Putamen (tissue), 1 donor: ENCODE results near the gene PHLDA2.

Source experiments
- DNase-seq: peaks from one replicate; pipeline ENCODE4 v3.0.0-alpha.2; 2016; ENCODE audit warnings: low spot score

PHLDA2 gene

GRCh38 chr11:2897048-2897447 lies 32.2 kb downstream of the PHLDA2 start:
- DNase-seq = no peak

GRCh38 chr11:2896047-2896446 lies 33.2 kb downstream of the PHLDA2 start:
- DNase-seq = no peak

- DNase-seq = no peak
Observed at GRCh38 chr11:2893935-2894334, 35.3 kb downstream of the PHLDA2 start.

GRCh38 chr11:2892967-2893528 lies 36.2 kb downstream of the PHLDA2 start:
- no peak for DNase-seq

GRCh38 chr11:2892215-2892966 lies 36.8 kb downstream of the PHLDA2 start:
- DNase-seq = no peak

GRCh38 chr11:2891326-2892214 lies 37.6 kb downstream of the PHLDA2 start:
- DNase-seq = no peak

GRCh38 chr11:2890466-2891294 lies 38.5 kb downstream of the PHLDA2 start:
- DNase-seq = no peak

- DNase-seq = no peak
Observed at GRCh38 chr11:2889362-2890273, 39.6 kb downstream of the PHLDA2 start.

- DNase-seq = peak; percentile 77
Observed at GRCh38 chr11:2888266-2888968, 40.8 kb downstream of the PHLDA2 start.

GRCh38 chr11:2887515-2888195 lies 41.6 kb downstream of the PHLDA2 start:
- DNase-seq = no peak

GRCh38 chr11:2886936-2887335 lies 42.3 kb downstream of the PHLDA2 start:
- DNase-seq = no peak

GRCh38 chr11:2886191-2886894 lies 42.9 kb downstream of the PHLDA2 start:
- peak; percentile 57 for DNase-seq

- DNase-seq = peak; percentile 89
Observed at GRCh38 chr11:2885678-2886081, 43.5 kb downstream of the PHLDA2 start, which contains the start of gene CDKN1C. CDKN1C (minus strand) TSS chr11:2885775; CDS start chr11:2885456, 319 bp downstream.

- peak; percentile 65 for DNase-seq
Observed at GRCh38 chr11:2885017-2885677, 44.1 kb downstream of the PHLDA2 start.

- DNase-seq = no peak
Observed at GRCh38 chr11:2883979-2884815, 45.0 kb downstream of the PHLDA2 start.

- no peak for DNase-seq
Observed at GRCh38 chr11:2883640-2883978, 45.6 kb downstream of the PHLDA2 start.

GRCh38 chr11:2882396-2883110 lies 46.7 kb downstream of the PHLDA2 start:
- DNase-seq = no peak
